H9 (cell line): Measurements from ENCODE around the gene MAST1. TPM values are rescaled to one million over a fixed set of nuclear protein-coding genes. Genes with fewer than 3 reads are reported as not detected.
"Not testable (repeated sequence)": the region's sequence is repeated elsewhere in the genome, so short reads cannot be mapped to it uniquely, and the experiment has no call there.

Experiments used
- DNase-seq: peaks from one replicate; pipeline ENCODE4 v3.0.0-alpha.2; 2017
- H2AFZ ChIP-seq: one replicate; pipeline ENCODE4 v1.6.1; 2013; ENCODE audit warnings: mild to moderate bottlenecking, low read length, control low read depth, moderate library complexity
- H2AK5ac ChIP-seq: 2 replicates; pipeline ENCODE4 v1.6.1; 2013; ENCODE audit warnings: low read length, control low read depth, mixed read lengths; ENCODE audit not compliant: insufficient read length
- H2BK120ac ChIP-seq: one replicate; pipeline ENCODE4 v1.6.1; 2013; ENCODE audit warnings: low read depth, mild to moderate bottlenecking, low read length, control low read depth, inconsistent platforms; ENCODE audit not compliant: poor library complexity, severe bottlenecking
- H2BK12ac ChIP-seq: 2 replicates; pipeline ENCODE4 v1.6.1; 2013; ENCODE audit warnings: low read length, control low read depth, mixed read lengths, low read depth; ENCODE audit not compliant: insufficient read length
- H2BK15ac ChIP-seq: 2 replicates; pipeline ENCODE4 v1.6.1; 2013; ENCODE audit warnings: low read depth, low read length, control low read depth
- H2BK20ac ChIP-seq: one replicate; pipeline ENCODE4 v1.6.1; 2013; ENCODE audit warnings: low read depth, mild to moderate bottlenecking, low read length, control low read depth, inconsistent platforms; ENCODE audit not compliant: poor library complexity, severe bottlenecking
- H2BK5ac ChIP-seq: 2 replicates; pipeline ENCODE4 v1.6.1; 2013; ENCODE audit warnings: low read length, control low read depth, mixed read lengths; ENCODE audit not compliant: insufficient read length
- H3K14ac ChIP-seq: 2 replicates; pipeline ENCODE4 v1.6.1; 2013; ENCODE audit warnings: low read length, control low read depth; ENCODE audit not compliant: insufficient read depth
- H3K18ac ChIP-seq: 2 replicates; pipeline ENCODE4 v1.6.1; 2013; ENCODE audit warnings: low read depth, mild to moderate bottlenecking, mixed read lengths, low read length, control low read depth; ENCODE audit not compliant: insufficient read length
- H3K23ac ChIP-seq: 2 replicates; pipeline ENCODE4 v1.6.1; 2013; ENCODE audit warnings: low read length, control low read depth, mixed read lengths, low read depth; ENCODE audit not compliant: insufficient read length
- H3K23me2 ChIP-seq: 2 replicates; pipeline ENCODE4 v1.6.1; 2013; ENCODE audit warnings: low read depth, mild to moderate bottlenecking, mixed read lengths, low read length, control low read depth; ENCODE audit not compliant: insufficient read length, poor library complexity, severe bottlenecking
- H3K27ac ChIP-seq: 2 replicates; pipeline ENCODE4 v1.5.1; 2013; ENCODE audit warnings: low read length, control low read depth, mixed read lengths, low read depth; ENCODE audit not compliant: insufficient read length
- H3K27me3 ChIP-seq: 2 replicates; pipeline ENCODE4 v1.6.1; 2013; ENCODE audit warnings: low read length, control low read depth, inconsistent platforms; ENCODE audit not compliant: insufficient read depth
- H3K4ac ChIP-seq: 2 replicates; pipeline ENCODE4 v1.6.1; 2013; ENCODE audit warnings: low read depth, mild to moderate bottlenecking, control low read depth, inconsistent platforms, low read length, moderate library complexity
- H3K4me1 ChIP-seq: 2 replicates; pipeline ENCODE4 v1.6.1; 2013; ENCODE audit warnings: low read length, control low read depth, inconsistent platforms; ENCODE audit not compliant: insufficient read depth
- H3K4me2 ChIP-seq: 2 replicates; pipeline ENCODE4 v1.6.1; 2013; ENCODE audit warnings: low read length, control low read depth, mixed read lengths; ENCODE audit not compliant: insufficient read length, insufficient read depth
- H3K56ac ChIP-seq: 2 replicates; pipeline ENCODE4 v1.6.1; 2013; ENCODE audit warnings: low read depth, mild to moderate bottlenecking, mixed read lengths, low read length, control low read depth; ENCODE audit not compliant: insufficient read length
- H3K79me1 ChIP-seq: 2 replicates; pipeline ENCODE4 v1.6.1; 2013; ENCODE audit warnings: low read depth, mild to moderate bottlenecking, moderate library complexity, low read length, control low read depth, inconsistent platforms; ENCODE audit not compliant: insufficient read depth, poor library complexity, severe bottlenecking
- H3K79me2 ChIP-seq: 2 replicates; pipeline ENCODE4 v1.6.1; 2013; ENCODE audit warnings: low read length, control low read depth, inconsistent platforms; ENCODE audit not compliant: insufficient read depth
- H3K9ac ChIP-seq: 2 replicates; pipeline ENCODE4 v1.6.1; 2013; ENCODE audit warnings: low read length, control low read depth, mixed read lengths; ENCODE audit not compliant: insufficient read length; ENCODE audit errors: extremely low read depth
- H3K9me3 ChIP-seq: one replicate; pipeline ENCODE4 v1.6.1; 2013; ENCODE audit warnings: low read depth, low read length, inconsistent platforms; ENCODE audit not compliant: control insufficient read depth
- H3T11ph ChIP-seq: one replicate; pipeline ENCODE4 v1.6.1; 2013; ENCODE audit warnings: mild to moderate bottlenecking, low read length, control low read depth, inconsistent platforms
- H4K20me1 ChIP-seq: one replicate; pipeline ENCODE4 v1.6.1; 2013; ENCODE audit not compliant: control insufficient read depth, insufficient read length, insufficient read depth
- H4K5ac ChIP-seq: 2 replicates; pipeline ENCODE4 v1.6.1; 2013; ENCODE audit warnings: low read depth, mild to moderate bottlenecking, mixed read lengths, low read length, control low read depth; ENCODE audit not compliant: insufficient read length
- H4K8ac ChIP-seq: replicated peaks from 2 replicates; pipeline ENCODE4 v1.6.1; 2013; ENCODE audit warnings: low read length, control low read depth, mixed read lengths, low read depth; ENCODE audit not compliant: insufficient read length
- H4K91ac ChIP-seq: 2 replicates; pipeline ENCODE4 v1.6.1; 2013; ENCODE audit warnings: low read depth, mild to moderate bottlenecking, moderate library complexity, mixed read lengths, low read length, control low read depth; ENCODE audit not compliant: insufficient read length
- H3K27ac Mint-ChIP-seq, 3 experiments: 2 replicates in 2 of 3; 3 replicates in 1 of 3; pipeline ENCODE4 v1.8.0; 2020 to 2021; ENCODE audit warnings: mixed read lengths in 3 of 3, mild to moderate bottlenecking in 1 of 3, moderate library complexity in 1 of 3
- H3K27me3 Mint-ChIP-seq: 2 replicates; pipeline ENCODE4 v1.8.0; 2021; ENCODE audit warnings: low read depth, mild to moderate bottlenecking, moderate library complexity, mixed read lengths
- H3K36me3 Mint-ChIP-seq, 3 experiments: 2 replicates in 2 of 3; 3 replicates in 1 of 3; pipeline ENCODE4 v1.8.0; 2020 to 2021; ENCODE audit warnings: low read depth in 3 of 3, mixed read lengths in 3 of 3; ENCODE audit not compliant: insufficient read depth in 1 of 3
- H3K4me1 Mint-ChIP-seq, 2 experiments: 2 replicates each; pipeline ENCODE4 v1.8.0; 2020; ENCODE audit warnings: mixed read lengths in 2 of 2
- H3K4me3 Mint-ChIP-seq, 2 experiments: 2 replicates in 1 of 2; 3 replicates in 1 of 2; pipeline ENCODE4 v1.8.0; 2020 to 2021; ENCODE audit warnings: mild to moderate bottlenecking in 2 of 2, mixed read lengths in 2 of 2, moderate library complexity in 1 of 2
- H3K9me3 Mint-ChIP-seq, 2 experiments: 2 replicates in 1 of 2; 3 replicates in 1 of 2; pipeline ENCODE4 v1.8.0; 2020; ENCODE audit warnings: mild to moderate bottlenecking in 2 of 2, mixed read lengths in 2 of 2, moderate library complexity in 1 of 2
- CTCF ChIP-seq: fragments of 200-600 bp; sonication (generic); conservative IDR thresholded peaks from 3 replicates; pipeline ENCODE4 v1.8.0; 2021; ENCODE audit warnings: antibody characterized with exemption, mild to moderate bottlenecking
- WGBS: extraction: QIAGEN DNeasy Blood & Tissue Kit; methylation state at CpG from one replicate; pipeline ENCODE4 v1.1.7; 2013; ENCODE audit warnings: missing lambda C conversion rate, low lambda C conversion rate, mixed read lengths; ENCODE audit not compliant: insufficient read length; ENCODE audit errors: extremely low coverage; 5-methylcytosine and 5-hydroxymethylcytosine counted together
- total RNA-seq: library from RNA; stranded (reverse); gene quantifications from 2 replicates; pipeline ENCODE4 v1.2.1, GENCODE V29; 2021

MAST1 gene
- total RNA-seq, 1 experiment from 2014 or later = 15.1 TPM

GRCh38 chr19:12843999-12844732, 5.9 kb downstream of the MAST1 start:
- Mint-ChIP-seq H3K4me1 (peaks cover 25 to 27% of the 10 kb centered on the region in 2 experiments), H3K9me3 (no peaks in the 10 kb centered on the region), H3K27me3 (peaks cover 12% of the 10 kb centered on the region), H3K27ac (no peak overlapping the region), H3K36me3 (peaks cover 10 to 15% (median 10%) of the 10 kb centered on the region in 3 experiments), H3K4me3 (no peak overlapping the region)
- Histone ChIP-seq H2AK5ac (no peak overlapping the region), H3K23ac (no peak overlapping the region), H3K4me1 (0 out of 2 replicates have a peak, but pooled peaks cover 2% of the 10 kb centered on the region), H2BK15ac (no peak overlapping the region), H3K9ac (no peak overlapping the region), H3K79me1 (no peaks in the 10 kb centered on the region), H4K8ac (no peak overlapping the region), H3K4me2 (no peak overlapping the region), H3K14ac (no peak overlapping the region), H3K56ac (no peak overlapping the region), H4K5ac (no peak overlapping the region), H3K27ac (no peak overlapping the region), H2BK12ac (no peak overlapping the region), H3K27me3 (no peaks in the 10 kb centered on the region), H3K79me2 (no peaks in the 10 kb centered on the region), H3K23me2 (no peaks in the 10 kb centered on the region), H3T11ph (no peak overlapping the region), H3K4ac (no peak overlapping the region), H2AFZ (no peak overlapping the region), H4K20me1 (no peaks in the 10 kb centered on the region), H3K9me3 (no peaks in the 10 kb centered on the region), H2BK120ac (no peak overlapping the region), H2BK20ac (no peak overlapping the region), H2BK5ac (no peak overlapping the region), H4K91ac (no peak overlapping the region), H3K18ac (no peak overlapping the region)
- TF ChIP-seq CTCF = no peak
- WGBS = no CpG with 5 or more reads among the region's 3 CpGs
- DNase-seq = no peak

- H3T11ph ChIP-seq, H4K91ac ChIP-seq, H3K27ac ChIP-seq, H3K56ac ChIP-seq, H3K79me2 ChIP-seq, H2BK12ac ChIP-seq, H3K79me1 ChIP-seq, H4K5ac ChIP-seq, H2AFZ ChIP-seq, H3K23ac ChIP-seq, H2BK15ac ChIP-seq, H2AK5ac ChIP-seq, H3K18ac ChIP-seq, H3K4me2 ChIP-seq, DNase-seq, H3K23me2 ChIP-seq, H4K8ac ChIP-seq, H3K27ac Mint-ChIP-seq, H3K9me3 Mint-ChIP-seq, H3K9ac ChIP-seq, H3K9me3 ChIP-seq, H3K4me3 Mint-ChIP-seq, H2BK120ac ChIP-seq, H2BK20ac ChIP-seq, H3K4me1 ChIP-seq, H4K20me1 ChIP-seq, H3K14ac ChIP-seq, H2BK5ac ChIP-seq, H3K4ac ChIP-seq, H3K27me3 ChIP-seq: not testable (repeated sequence)
- no CpG with 5 or more reads among the region's 7 CpGs for WGBS
- peaks cover 10 to 11% of the 10 kb centered on the region in 2 experiments for H3K4me1 Mint-ChIP-seq
- H3K36me3 Mint-ChIP-seq = peaks cover 10 to 15% (median 10%) of the 10 kb centered on the region in 3 experiments
- H3K27me3 Mint-ChIP-seq = peaks cover 11% of the 10 kb centered on the region
Observed at GRCh38 chr19:12846613-12847012, 8.3 kb downstream of the MAST1 start.
